ENCODE data around the gene KCNQ2. TPM values are rescaled to one million over a fixed set of nuclear protein-coding genes. Genes with fewer than 3 reads are reported as not detected.
A peak's percentile ranks its signal among the peaks of the same experiment; 100 is the strongest.

Gene KCNQ2
- total and polyA plus RNA-seq, 4 donors, result 30.7 to 155 (median 103) TPM

DNA sequence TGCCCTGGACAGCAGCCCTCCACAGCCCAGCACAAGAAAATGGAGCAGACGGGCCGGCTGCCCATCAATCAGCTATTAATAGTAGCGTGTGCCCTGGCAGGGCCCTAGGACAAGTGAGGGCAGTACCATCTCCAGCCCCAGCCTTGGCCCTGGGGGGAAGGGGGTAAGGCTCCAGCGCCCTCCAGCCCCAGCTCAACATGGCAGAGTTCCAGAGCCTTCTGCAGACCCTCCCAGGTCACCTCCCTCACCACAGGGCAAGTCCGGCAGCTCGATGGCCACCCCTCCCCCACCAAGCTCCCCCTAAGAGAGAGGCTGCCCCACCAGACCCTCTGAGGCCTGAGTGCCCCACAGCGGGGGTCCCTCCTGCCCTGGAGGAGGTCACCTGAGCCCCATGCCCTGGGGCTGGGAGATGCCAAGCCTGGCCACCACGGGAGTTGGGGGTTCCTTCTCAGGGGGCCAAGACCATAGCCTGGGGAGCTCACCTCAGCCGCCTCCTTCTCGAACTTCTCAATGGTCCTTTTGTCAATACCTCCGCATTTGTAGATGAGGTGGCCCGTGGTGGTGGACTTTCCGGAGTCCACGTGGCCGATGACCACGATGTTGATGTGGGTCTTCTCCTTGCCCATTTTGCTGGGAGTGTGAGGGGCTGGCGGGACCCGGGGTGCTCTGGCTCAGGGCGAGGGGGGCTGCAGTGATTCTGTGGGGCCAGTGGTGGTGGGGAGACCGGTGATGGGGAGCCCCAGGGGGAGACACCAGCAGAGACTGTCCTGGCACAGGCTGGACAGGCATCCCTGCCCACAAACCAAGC is 24.9 kb upstream of the KCNQ2 start:
- DNase-seq (ENCODE audit: low read depth in 4 of 6, low spot score in 6 of 6), result no peak
- 70% methylated on average over 10 of the region's 20 CpGs for WGBS (ENCODE audit: insufficient coverage)
- peaks cover 57% of the 10 kb centered on the region for H3K36me3 ChIP-seq (ENCODE audit: control insufficient read depth, insufficient read depth, low read length)

DNA sequence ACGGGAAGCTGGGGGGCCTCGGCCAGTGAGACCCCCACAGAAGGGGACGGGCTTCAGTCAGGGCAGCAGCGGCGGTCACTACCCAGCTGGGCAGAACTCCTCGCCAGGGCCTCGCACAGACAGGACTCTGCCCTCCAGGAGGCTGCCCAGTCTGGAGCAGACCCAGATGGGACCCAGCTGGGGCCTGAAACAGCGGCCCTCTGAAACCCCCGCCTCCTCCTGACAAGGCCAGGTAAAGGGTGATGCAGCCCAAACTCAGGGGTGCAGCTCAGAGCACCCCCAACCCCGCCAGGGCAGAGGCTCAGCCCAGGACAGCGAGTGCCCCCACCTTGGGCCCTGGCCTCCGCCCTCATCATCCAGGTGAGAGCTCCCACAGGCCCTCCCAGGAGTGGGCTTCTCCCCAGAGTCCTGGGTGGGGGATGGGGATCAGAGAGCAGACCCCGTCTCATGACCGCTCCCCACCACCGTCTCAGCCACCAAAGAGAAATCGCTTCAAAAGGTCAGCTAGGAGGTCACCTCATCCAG is 24.2 kb upstream of the KCNQ2 start:
- peaks cover 64% of the 10 kb centered on the region for H3K36me3 ChIP-seq (ENCODE audit: control insufficient read depth, insufficient read depth, low read length)
- H3K4me1 ChIP-seq (ENCODE audit: control insufficient read depth, insufficient read depth, low read length), result peaks cover 48% of the 10 kb centered on the region
- H3K27ac ChIP-seq (ENCODE audit: low read depth, low read length), result no peak overlapping the region
- no peaks in the 10 kb centered on the region for H3K9me3 ChIP-seq (ENCODE audit: control insufficient read depth, insufficient read depth, low read length)
- 59% methylated on average over 15 of the region's 16 CpGs for WGBS (ENCODE audit: insufficient coverage)
- H3K27me3 ChIP-seq (ENCODE audit: control insufficient read depth, insufficient read depth, low read length), result peaks cover 15% of the 10 kb centered on the region
- DNase-seq (ENCODE audit: low read depth in 4 of 6, low spot score in 6 of 6), result no peak
- H3K4me3 ChIP-seq (ENCODE audit: low read depth, low read length), result peak overlapping the region; percentile 26

More for the DNA sequence above, 24.9 kb upstream of the KCNQ2 start:
- Histone ChIP-seq H3K27ac (ENCODE audit: low read depth, low read length) (no peak overlapping the region), H3K4me1 (ENCODE audit: control insufficient read depth, insufficient read depth, low read length) (peaks cover 55% of the 10 kb centered on the region), H3K4me3 (ENCODE audit: low read depth, low read length) (peak overlapping the region; percentile 26), H3K27me3 (ENCODE audit: control insufficient read depth, insufficient read depth, low read length) (peaks cover 15% of the 10 kb centered on the region), H3K9me3 (ENCODE audit: control insufficient read depth, insufficient read depth, low read length) (no peaks in the 10 kb centered on the region)

DNA sequence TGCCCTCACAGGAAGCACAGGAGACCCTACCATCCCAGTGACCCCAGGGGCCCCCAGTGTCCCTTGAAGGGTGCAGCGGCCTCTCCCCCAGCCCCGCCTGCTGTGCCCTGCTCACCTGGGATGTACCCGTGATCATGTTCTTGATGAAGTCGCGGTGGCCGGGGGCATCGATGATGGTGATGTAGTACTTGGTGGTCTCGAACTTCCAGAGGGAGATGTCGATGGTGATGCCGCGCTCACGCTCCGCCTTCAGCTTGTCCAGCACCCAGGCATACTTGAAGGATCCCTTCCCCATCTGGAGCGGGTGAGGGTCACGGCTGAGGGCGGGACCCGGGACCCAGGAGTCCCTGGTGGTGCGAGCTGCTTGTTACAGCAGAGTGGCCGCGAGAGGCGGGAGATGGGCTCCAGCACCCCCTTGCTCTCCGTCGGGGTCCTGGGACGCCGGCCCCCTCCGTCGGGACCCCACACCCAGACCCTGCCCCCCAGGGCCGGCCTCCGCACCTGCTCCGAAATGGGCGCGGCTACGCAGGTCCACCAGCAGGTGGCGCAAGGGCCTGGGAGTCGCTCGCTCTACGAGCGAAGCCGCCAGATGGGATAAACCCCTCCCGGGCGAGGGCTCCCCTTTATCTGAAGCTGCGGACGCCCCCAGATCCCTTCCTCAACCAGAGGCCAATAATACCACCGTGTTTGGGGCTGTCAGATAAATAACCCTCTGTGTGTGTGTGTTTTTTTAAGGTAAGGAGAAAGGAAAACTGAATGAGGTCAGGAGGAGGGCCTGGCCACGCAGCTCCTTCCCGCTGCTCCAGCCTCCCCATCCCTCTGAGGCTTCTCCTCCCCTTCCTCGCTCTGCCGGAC is 23.5 kb upstream of the KCNQ2 start:
- Histone ChIP-seq H3K27me3 (ENCODE audit: control insufficient read depth, insufficient read depth, low read length) (peaks cover 15% of the 10 kb centered on the region), H3K27ac (ENCODE audit: low read depth, low read length) (no peak overlapping the region), H3K36me3 (ENCODE audit: control insufficient read depth, insufficient read depth, low read length) (peaks cover 71% of the 10 kb centered on the region), H3K4me3 (ENCODE audit: low read depth, low read length) (peak overlapping the region; percentile 26), H3K4me1 (ENCODE audit: control insufficient read depth, insufficient read depth, low read length) (peaks cover 46% of the 10 kb centered on the region), H3K9me3 (ENCODE audit: control insufficient read depth, insufficient read depth, low read length) (no peaks in the 10 kb centered on the region)
- 28% methylated on average over 44 of the region's 48 CpGs for WGBS (ENCODE audit: insufficient coverage)
- DNase-seq (ENCODE audit: low read depth in 4 of 6, low spot score in 6 of 6), result peak in 2 of 6 donors; percentile 81 to 86

DNA sequence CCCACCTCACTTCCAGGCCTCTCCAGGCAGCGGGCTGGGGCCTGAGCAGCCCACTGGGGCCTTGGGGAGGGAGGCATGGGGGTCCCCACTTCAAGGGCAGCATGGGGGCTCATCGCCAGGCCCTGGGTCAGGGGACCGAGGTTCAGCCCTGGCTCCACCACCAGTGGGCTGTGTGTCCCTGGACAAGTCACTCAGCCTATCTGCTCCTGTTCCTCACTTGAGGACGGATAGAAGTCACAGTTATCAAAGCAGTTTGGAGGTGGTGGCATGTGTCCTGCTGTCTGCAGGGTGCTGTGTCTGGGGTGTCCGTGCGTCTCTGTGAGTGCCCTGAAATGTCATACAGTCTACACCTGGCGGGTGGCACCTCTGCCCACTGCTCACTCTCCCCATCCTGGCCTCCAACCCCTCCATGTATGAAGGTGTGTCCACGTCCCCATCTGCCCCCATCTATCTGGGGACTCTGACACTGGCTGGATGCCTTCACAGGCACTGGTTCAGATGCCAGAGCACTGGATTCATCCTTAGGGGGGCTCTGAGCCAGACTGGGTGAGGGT is 22.8 kb upstream of the KCNQ2 start:
- H3K4me3 ChIP-seq (ENCODE audit: low read depth, low read length), result no peak overlapping the region
- H3K4me1 ChIP-seq (ENCODE audit: control insufficient read depth, insufficient read depth, low read length), result peaks cover 45% of the 10 kb centered on the region
- DNase-seq (ENCODE audit: low read depth in 4 of 6, low spot score in 6 of 6), result no peak
- no peaks in the 10 kb centered on the region for H3K9me3 ChIP-seq (ENCODE audit: control insufficient read depth, insufficient read depth, low read length)
- 80% methylated on average over 8 of the region's 8 CpGs for WGBS (ENCODE audit: insufficient coverage)
- peaks cover 78% of the 10 kb centered on the region for H3K36me3 ChIP-seq (ENCODE audit: control insufficient read depth, insufficient read depth, low read length)
- no peak overlapping the region for H3K27ac ChIP-seq (ENCODE audit: low read depth, low read length)
- peaks cover 15% of the 10 kb centered on the region for H3K27me3 ChIP-seq (ENCODE audit: control insufficient read depth, insufficient read depth, low read length)

DNA sequence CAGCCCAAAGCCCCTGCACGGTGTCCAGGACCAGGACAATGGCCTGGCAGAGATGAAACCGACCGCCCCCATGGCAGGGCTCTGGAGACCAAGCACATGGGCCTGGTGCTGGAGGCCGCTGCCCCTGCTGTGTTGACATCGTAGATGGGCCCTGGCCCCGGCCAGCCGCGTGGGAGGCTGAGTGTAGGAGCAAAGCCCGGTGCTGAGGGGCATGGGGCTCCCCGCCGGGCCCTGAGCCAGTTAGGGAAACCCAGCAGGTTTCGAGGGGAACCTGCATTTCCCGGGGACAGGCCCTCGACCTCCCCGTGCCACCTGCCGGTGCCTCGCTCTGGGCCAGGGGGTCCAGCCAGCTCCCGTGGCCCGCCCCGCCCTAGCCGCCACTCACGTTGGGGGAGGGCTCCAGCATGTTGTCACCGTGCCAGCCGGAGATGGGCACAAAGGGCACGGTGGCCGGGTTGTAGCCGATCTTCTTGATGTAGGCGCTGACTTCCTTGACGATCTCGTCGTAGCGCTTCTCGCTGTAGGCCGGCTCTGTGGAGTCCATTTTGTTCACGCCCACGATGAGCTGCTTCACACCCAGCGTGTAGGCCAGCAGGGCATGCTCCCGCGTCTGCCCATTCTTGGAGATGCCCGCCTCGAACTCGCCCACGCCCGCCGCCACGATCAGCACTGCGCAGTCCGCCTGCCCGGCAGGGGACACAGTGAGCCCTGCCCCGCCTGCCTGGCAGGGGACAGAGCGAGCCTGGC is 22.1 kb upstream of the KCNQ2 start:
- DNase-seq (ENCODE audit: low read depth in 4 of 6, low spot score in 6 of 6), result no peak
- no peak overlapping the region for H3K4me3 ChIP-seq (ENCODE audit: low read depth, low read length)
- WGBS (ENCODE audit: insufficient coverage), result 86% methylated on average over 49 of the region's 51 CpGs
- peaks cover 82% of the 10 kb centered on the region for H3K36me3 ChIP-seq (ENCODE audit: control insufficient read depth, insufficient read depth, low read length)
- H3K9me3 ChIP-seq (ENCODE audit: control insufficient read depth, insufficient read depth, low read length), result no peaks in the 10 kb centered on the region
- no peak overlapping the region for H3K27ac ChIP-seq (ENCODE audit: low read depth, low read length)
- H3K27me3 ChIP-seq (ENCODE audit: control insufficient read depth, insufficient read depth, low read length), result peaks cover 14% of the 10 kb centered on the region
- H3K4me1 ChIP-seq (ENCODE audit: control insufficient read depth, insufficient read depth, low read length), result peaks cover 39% of the 10 kb centered on the region

DNA sequence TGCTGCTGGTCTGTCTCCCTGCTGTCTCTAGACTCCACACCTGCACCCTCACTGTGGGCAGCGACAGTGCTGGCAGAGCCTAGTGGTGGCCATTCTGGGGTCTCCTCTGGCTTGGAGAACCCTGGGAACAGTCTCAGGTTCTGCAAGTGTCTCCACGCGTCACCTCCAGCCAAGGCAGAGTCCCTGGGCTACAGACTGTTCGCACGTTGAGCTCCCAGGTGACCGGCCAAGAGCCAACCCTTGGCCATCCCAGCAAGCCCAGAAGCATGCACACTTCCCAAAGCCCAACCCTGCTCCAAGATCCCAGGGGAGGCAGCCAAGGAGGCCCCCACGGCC is 21.6 kb upstream of the KCNQ2 start:
- Histone ChIP-seq H3K9me3 (ENCODE audit: control insufficient read depth, insufficient read depth, low read length) (no peaks in the 10 kb centered on the region), H3K27ac (ENCODE audit: low read depth, low read length) (no peak overlapping the region), H3K4me3 (ENCODE audit: low read depth, low read length) (no peak overlapping the region), H3K36me3 (ENCODE audit: control insufficient read depth, insufficient read depth, low read length) (peaks cover 86% of the 10 kb centered on the region), H3K4me1 (ENCODE audit: control insufficient read depth, insufficient read depth, low read length) (peaks cover 35% of the 10 kb centered on the region), H3K27me3 (ENCODE audit: control insufficient read depth, insufficient read depth, low read length) (peaks cover 11% of the 10 kb centered on the region)
- WGBS (ENCODE audit: insufficient coverage), result 88% methylated on average over 7 of the region's 7 CpGs
- no peak for DNase-seq (ENCODE audit: low read depth in 4 of 6, low spot score in 6 of 6)

DNA sequence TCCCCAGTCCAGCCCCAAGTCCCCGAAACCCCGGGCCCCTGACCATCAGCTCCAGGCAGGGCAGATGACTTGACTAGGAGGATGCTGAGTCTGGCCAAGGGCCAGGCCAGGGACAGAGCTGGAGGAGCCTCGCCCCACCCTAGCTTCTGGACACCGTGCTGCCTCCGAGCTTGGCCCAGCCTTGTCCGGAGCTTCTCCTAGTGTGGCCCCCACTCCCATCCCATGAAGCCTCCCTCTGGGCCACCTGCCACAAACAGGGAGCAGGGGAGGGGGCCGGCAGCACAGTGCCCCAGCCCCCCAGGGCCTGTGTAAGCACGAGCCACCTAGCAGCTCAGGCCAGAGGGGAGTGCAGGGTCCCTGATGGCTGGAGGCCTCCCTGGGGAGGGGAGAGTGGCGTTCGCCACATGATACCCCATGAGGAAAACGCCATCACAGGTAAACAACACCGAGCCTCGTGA is 21.1 kb upstream of the KCNQ2 start:
- no peak for DNase-seq (ENCODE audit: low read depth in 4 of 6, low spot score in 6 of 6)
- no peak overlapping the region for H3K4me3 ChIP-seq (ENCODE audit: low read depth, low read length)

DNA sequence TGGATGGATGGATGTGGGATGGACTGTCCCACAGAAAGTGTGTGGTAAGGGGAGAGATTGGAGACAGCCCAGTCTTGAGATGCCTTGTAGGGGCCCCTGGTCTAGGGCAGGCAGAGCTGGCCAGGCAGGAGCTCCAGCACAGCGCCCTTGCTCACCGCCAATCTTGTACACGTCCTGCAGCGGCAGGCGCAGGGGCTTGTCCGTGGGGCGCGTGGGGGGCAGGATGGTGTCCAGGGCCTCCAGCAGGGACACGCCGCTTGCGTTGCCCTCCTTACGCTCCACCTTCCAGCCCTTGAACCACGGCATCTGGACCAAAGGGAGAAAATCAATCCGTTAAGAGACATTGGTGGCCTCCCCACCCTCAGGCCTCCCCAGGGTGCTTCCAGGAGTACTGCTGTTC is 20.5 kb upstream of the KCNQ2 start:
- H3K4me1 ChIP-seq (ENCODE audit: control insufficient read depth, insufficient read depth, low read length), result peaks cover 38% of the 10 kb centered on the region
- peaks cover 92% of the 10 kb centered on the region for H3K36me3 ChIP-seq (ENCODE audit: control insufficient read depth, insufficient read depth, low read length)
- DNase-seq (ENCODE audit: low read depth in 4 of 6, low spot score in 6 of 6), result no peak
- H3K9me3 ChIP-seq (ENCODE audit: control insufficient read depth, insufficient read depth, low read length), result no peaks in the 10 kb centered on the region
- no peak overlapping the region for H3K27ac ChIP-seq (ENCODE audit: low read depth, low read length)
- H3K27me3 ChIP-seq (ENCODE audit: control insufficient read depth, insufficient read depth, low read length), result peaks cover 14% of the 10 kb centered on the region
- WGBS (ENCODE audit: insufficient coverage), result 91% methylated on average over 13 of the region's 14 CpGs
- no peak overlapping the region for H3K4me3 ChIP-seq (ENCODE audit: low read depth, low read length)

More for the DNA sequence above, 21.1 kb upstream of the KCNQ2 start:
- H3K36me3 ChIP-seq (ENCODE audit: control insufficient read depth, insufficient read depth, low read length), result peaks cover 91% of the 10 kb centered on the region
- H3K27ac ChIP-seq (ENCODE audit: low read depth, low read length), result no peak overlapping the region
- peaks cover 16% of the 10 kb centered on the region for H3K27me3 ChIP-seq (ENCODE audit: control insufficient read depth, insufficient read depth, low read length)
- H3K9me3 ChIP-seq (ENCODE audit: control insufficient read depth, insufficient read depth, low read length), result no peaks in the 10 kb centered on the region
- H3K4me1 ChIP-seq (ENCODE audit: control insufficient read depth, insufficient read depth, low read length), result peaks cover 40% of the 10 kb centered on the region
- WGBS (ENCODE audit: insufficient coverage), result 74% methylated on average over 9 of the region's 13 CpGs

DNA sequence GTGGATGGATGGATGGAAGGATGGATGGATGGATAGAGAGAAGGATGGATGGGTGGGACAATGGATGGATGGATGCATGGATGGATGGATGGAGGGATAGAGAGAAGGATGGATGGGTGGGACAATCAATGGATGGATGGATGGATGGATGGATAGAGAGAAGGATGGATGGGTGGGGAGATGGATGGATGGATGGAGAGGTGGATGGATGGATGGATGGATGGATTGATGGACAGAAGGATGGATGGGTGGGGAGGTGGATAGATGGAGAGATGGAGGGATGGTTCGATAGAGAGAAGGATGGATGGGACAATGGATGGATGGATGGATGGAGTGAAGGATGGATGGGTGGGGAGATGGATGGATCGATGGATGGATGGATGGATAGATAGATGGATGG is 20.1 kb upstream of the KCNQ2 start:
- WGBS (ENCODE audit: insufficient coverage), result 97% methylated on average over 2 of the region's 2 CpGs
- peaks cover 12% of the 10 kb centered on the region for H3K27me3 ChIP-seq (ENCODE audit: control insufficient read depth, insufficient read depth, low read length)

More for the DNA sequence above, 20.1 kb upstream of the KCNQ2 start:
- H3K36me3 ChIP-seq (ENCODE audit: control insufficient read depth, insufficient read depth, low read length), result peaks cover 92% of the 10 kb centered on the region
- peaks cover 33% of the 10 kb centered on the region for H3K4me1 ChIP-seq (ENCODE audit: control insufficient read depth, insufficient read depth, low read length)
- no peak for DNase-seq (ENCODE audit: low read depth in 4 of 6, low spot score in 6 of 6)
- no peak overlapping the region for H3K4me3 ChIP-seq (ENCODE audit: low read depth, low read length)
- no peak overlapping the region for H3K27ac ChIP-seq (ENCODE audit: low read depth, low read length)
- no peaks in the 10 kb centered on the region for H3K9me3 ChIP-seq (ENCODE audit: control insufficient read depth, insufficient read depth, low read length)

Data from spinal cord (tissue), 10 donors.